Activated CD4-positive, CD25-positive, alpha-beta regulatory T cell treated with anti-CD3 and anti-CD28 coated beads, Interleukin-2, amount 50 U/mL, for 72 hours (primary cell): ENCODE data around the gene MCU.
"Not testable (repeated sequence)": the region's sequence is repeated elsewhere in the genome, so short reads cannot be mapped to it uniquely, and the experiment has no call there.

Experiments used
- DNase-seq: peaks from one replicate; pipeline ENCODE4 v3.0.0; 2021

Gene MCU

DNA sequence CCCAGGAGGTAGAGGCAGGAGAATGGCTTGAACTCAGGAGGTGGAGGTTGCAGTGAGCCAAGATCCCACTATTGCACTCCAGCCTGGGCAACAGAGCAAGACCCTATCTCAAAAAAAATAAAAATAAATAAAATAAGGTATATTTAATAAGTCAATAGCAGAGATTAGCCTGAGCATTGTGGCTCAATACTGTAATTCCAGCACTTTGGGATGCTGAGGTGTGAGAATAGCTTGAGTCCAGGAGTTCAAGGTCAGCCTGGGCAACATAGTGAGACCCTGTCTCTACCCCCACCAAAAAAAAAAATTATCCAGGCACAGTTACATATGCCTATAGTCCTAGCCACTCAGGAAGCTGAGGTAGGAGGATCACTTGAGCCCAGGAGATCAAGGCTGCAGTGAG, 163.2 kb downstream of the MCU start:
- no peak for DNase-seq

DNA sequence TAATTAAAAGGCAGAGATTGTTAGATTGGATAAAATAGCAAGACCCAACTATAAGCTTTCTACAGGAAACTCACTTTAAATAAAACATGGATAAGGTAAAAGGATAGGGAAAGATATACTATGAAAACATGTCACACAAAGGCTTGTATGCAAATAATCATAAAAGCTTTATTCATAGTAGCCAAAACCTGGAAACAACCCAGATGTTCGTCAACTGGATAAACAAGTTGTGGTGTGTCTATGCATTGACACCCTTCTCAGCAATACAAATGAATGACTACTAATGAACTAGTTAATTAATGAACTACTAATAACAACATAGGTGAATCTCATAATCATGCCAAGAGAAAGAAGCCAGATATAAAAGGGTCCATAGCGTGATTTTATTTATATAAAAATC, 163.8 kb downstream of the MCU start:
- DNase-seq, result no peak

DNA sequence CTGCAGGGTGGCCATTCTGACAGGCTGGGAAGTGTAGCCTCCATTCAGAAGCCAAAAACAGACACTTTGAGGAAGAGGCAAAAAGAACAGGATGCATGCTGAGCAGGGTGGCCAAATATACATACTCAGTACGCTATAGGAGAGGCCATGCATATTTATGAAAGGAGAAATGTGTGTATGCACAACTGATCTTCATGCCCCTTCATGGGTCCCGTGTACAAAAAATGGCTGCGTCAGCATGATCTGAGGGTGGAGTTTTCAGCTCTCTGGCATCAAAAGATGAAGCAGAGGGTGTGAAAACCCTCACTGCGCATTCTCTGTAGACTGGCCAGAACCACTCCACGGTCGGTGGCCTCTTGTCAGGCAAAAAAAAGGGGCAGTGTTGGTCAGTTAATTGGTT, 166.1 kb downstream of the MCU start:
- no peak for DNase-seq

- DNase-seq, result no peak
These were observed 171.0 kb downstream of the MCU start for GRCh38 chr10:72862957-72863356.

GRCh38 chr10:72875250-72876055, 183.5 kb downstream of the MCU start:
- DNase-seq, result no peak

GRCh38 chr10:72879245-72879644, 187.3 kb downstream of the MCU start:
- DNase-seq, result no peak

DNA sequence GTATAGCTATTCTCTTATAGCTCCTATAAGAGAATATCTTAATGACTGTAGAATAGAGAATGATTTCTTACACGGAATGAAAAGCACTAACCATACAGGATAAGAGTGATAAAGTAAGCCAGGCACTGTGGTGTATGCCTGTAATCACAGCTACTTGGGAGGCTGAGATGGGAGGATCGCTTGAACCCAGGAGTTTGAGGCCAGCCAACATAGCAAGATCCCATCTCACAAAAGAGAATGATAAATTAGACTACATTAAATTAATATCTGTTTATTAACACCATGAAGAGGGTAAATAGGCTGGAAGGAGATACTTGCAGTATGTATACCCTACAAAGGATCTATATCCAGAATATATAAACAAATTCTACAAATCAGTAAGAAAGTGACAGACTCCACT, 189.3 kb downstream of the MCU start:
- DNase-seq, result no peak

DNA sequence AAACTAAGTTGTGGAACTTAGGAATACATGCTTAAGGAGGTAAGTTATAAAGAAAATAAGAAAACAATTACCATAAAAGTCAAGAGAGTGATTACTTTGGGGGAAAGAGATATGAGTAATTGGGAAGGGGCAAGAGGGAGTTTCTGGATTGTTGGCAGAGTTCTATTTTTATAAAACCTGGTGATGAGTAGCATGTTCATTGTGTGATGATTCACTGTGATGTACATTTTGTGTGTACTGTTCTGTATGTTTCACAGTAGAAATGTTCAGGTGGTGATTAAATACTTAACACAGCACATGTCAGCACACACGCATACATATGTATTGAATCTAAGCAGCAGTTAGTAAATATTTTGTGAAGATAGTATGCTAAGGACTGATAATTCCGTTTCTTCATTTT, 191.9 kb downstream of the MCU start:
- DNase-seq, result no peak

DNA sequence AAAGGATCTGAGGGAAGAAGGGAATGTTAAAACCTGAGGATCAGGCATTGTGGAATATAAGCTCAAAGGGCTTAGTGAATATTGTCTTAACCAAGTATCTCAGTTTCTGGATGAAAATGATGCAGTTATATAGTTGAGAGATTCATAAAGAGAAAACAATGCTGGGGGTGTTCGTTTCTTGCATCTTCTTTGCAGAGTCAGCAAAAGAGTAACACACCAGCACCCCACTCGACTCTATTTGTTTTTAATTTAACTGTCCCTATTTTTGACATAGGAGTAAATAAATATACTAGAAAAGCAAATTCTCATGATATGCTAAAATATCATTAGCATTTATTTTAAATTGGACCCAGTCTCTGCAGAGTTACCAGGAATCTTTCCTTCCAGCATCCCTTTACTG, 194.0 kb downstream of the MCU start:
- DNase-seq, result no peak

DNA sequence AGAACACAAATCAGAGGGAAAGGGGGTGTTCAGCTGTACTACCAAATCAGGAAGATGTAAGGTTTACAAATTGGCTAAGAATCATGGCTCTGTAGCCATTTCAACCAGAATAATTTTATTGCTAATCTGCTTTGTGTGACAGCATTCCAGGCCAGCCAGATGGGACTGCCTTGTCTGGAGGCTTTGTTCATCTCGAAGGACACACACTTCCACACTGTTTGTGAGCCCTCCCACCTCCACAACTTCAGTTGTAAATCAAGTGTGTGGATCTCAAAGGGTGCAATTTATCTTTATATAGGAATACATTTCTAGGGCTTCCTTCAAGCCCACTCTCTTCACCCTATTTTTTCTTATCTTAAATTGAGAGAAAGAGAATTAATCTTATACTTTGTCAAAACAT, 194.7 kb downstream of the MCU start:
- no peak for DNase-seq

DNA sequence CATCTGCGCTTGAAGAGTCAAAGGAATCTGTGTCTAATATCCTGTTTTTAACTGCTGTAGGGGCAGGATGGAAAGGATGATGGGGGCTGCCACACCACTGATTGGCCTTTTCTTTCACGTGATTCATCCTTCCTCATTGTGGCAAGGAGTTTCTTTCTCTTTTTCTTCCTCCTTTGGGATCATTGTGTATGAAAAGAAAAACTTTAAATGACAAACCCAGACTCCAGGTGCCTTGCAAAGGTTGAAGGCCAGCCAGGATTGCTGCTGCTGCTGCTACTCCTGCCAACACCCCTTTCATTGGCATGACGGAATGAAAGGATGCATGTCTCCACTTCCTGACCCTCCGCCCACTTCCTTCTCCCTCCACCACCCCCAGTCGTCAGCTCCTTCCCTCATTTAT, 195.1 kb downstream of the MCU start:
- no peak for DNase-seq

GRCh38 chr10:72888151-72888638, 196.3 kb downstream of the MCU start:
- no peak for DNase-seq

- DNase-seq, result no peak
These were observed 197.5 kb downstream of the MCU start for GRCh38 chr10:72889391-72889831.

- DNase-seq, result no peak
These were observed 198.1 kb downstream of the MCU start for GRCh38 chr10:72890086-72890485.

- DNase-seq, result no peak
These were observed 201.3 kb downstream of the MCU start, which contains the start of gene OIT3 for GRCh38 chr10:72893136-72893798. Gene OIT3, plus strand, starts transcription at chr10:72893739. Its CDS starts 60 bp downstream, at chr10:72893799.

- no peak for DNase-seq
These were observed 203.4 kb downstream of the MCU start for GRCh38 chr10:72895236-72895850.

- DNase-seq, result no peak
These were observed 206.7 kb downstream of the MCU start for GRCh38 chr10:72898616-72899015.

DNA sequence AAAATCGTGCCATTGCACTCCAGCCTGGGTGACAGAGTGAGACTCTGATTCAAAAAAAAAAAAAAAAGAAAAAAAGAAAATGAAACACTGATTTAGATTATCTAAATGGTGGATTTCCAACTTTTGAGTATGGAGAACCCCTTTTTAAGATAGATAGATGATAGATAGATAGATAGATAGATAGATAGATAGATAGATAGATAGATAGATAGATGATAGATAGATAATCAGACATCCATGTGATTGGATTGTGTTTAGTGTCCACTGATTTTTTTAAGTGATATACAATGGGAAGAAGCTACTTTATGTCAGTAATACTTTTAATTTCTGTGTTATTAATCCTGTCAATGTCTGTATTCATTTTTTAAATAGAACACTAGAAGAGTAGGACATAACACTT, 207.6 kb downstream of the MCU start:
- DNase-seq, result no peak

DNA sequence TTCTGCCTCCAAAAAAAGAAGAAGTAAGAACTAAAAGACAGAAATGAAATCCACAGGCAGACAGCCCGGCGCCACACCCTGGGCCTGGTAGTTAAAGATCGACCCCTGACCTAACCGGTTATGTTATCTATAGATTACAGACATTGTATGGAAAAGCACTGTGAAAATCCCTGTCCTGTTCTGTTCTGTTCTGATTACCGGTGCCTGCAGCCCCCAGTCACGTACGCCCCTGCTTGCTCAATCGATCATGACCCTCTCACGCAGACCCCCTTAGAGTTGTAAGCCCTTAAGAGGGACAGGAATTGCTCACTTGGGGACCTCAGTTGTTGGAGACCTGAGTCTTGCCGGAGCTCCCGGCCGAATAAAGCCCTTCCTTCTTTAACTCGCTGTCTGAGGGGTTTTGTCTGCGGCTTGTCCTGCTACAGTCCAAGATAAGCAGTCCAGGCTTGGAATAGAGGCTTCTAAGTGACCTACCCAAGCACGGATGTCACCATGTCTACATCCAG, 212.1 kb downstream of the MCU start:
- DNase-seq, result not testable (repeated sequence)

DNA sequence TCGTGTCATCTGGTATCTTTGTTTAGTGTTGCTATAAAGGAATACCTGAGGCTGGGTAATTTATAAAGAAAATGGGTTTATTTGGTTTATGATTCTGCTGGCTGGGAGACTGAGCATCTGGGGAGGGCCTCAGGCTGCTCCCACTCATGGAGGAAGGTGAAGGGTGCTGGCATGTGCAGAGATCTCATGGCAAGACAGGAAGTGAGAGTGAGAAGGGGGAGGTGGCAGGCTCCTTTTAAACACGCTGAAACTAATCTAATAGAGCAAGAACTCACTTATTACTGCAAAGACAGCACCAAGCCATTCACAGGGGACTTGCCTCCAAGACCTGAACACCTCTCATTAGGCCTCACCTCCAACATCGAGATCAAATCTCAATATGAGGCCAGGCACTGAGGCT, 212.9 kb downstream of the MCU start:
- DNase-seq, result no peak

GRCh38 chr10:72906446-72906845, 214.5 kb downstream of the MCU start:
- DNase-seq, result no peak

DNA sequence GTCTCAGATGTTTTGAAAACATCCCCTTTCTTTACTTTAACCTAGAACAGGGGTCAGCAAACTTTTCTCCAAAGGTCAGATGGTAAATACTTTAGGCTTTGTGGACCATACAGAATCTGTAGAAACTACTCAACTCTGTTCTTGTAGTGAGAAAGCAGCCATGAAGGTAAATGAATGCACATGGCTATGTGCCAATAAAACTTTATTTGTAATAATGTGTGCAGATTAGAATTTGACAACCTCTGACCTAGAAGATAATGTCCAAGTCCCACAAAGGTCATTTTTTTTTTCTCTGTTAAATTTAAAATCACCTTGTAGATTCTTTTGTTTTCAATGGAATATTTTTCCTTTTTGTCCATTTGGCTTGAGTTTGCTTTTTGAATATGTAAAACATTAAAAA, 218.8 kb downstream of the MCU start:
- DNase-seq, result no peak

DNA sequence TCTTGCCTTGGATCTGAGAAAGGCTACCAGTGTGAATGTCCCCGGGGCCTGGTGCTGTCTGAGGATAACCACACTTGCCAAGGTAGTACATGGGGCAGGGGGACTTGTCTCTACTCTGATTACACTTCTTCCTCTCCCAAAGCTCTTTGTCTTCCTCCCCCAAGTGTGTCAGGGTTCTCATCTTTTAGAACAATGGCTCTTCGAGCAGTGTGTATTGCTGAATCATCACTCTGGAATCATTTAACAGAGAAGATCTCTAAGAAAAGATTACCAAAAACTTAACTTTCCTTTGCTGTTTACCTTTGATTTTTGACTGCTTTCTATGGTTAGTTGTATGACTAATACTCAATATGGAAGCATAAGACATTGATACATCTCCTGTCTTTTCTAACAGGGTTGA, 219.8 kb downstream of the MCU start:
- no peak for DNase-seq

GRCh38 chr10:72912736-72913135, 220.8 kb downstream of the MCU start:
- no peak for DNase-seq
